ENCODE measurements around the gene SCIN.

The SCIN gene

DNA sequence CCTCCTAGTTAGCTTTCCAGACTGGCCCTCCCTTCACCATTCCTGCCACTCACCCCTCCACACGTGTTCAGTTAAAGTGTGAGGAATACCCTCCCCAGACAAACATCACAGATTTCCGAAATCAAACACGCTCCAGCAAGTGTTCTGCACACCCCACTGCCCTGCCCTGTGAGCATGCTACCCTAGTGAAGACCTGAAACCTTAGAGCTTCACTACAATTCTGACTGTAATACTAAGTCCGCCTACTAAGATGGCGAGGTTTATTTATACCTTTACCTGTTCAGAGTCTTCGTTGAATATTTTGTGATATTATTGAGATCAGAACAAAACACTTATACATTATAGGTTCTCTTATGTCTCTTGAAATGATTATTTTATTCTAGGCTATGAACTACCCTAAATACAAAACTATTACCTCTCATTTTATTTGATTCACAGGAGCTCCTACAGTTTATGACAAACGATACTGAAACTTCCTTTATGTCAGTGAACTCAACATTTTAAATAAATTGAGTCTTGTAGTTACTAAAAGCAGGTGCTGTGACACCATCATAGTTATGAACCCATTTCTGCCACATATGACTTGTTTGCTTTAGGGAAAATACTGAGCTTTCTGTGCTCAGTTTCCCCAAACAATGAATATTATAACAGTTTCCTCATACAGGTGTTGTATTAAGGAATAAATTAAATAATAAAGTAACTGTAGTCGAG is 8.6 kb downstream of the SCIN start:
- DNase-seq (ENCODE audit: low read depth), result no peak
- TF ChIP-seq, protein P1, sequence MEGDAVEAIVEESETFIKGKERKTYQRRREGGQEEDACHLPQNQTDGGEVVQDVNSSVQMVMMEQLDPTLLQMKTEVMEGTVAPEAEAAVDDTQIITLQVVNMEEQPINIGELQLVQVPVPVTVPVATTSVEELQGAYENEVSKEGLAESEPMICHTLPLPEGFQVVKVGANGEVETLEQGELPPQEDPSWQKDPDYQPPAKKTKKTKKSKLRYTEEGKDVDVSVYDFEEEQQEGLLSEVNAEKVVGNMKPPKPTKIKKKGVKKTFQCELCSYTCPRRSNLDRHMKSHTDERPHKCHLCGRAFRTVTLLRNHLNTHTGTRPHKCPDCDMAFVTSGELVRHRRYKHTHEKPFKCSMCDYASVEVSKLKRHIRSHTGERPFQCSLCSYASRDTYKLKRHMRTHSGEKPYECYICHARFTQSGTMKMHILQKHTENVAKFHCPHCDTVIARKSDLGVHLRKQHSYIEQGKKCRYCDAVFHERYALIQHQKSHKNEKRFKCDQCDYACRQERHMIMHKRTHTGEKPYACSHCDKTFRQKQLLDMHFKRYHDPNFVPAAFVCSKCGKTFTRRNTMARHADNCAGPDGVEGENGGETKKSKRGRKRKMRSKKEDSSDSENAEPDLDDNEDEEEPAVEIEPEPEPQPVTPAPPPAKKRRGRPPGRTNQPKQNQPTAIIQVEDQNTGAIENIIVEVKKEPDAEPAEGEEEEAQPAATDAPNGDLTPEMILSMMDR (IDR thresholded peaks at IDR 0.05; ENCODE audit: control insufficient read depth, insufficient read depth, low read depth, low read length, missing control alignments), result no peak
- no peak overlapping the region for H3K4me3 ChIP-seq (ENCODE audit: control insufficient read depth, low read depth, low read length)

DNA sequence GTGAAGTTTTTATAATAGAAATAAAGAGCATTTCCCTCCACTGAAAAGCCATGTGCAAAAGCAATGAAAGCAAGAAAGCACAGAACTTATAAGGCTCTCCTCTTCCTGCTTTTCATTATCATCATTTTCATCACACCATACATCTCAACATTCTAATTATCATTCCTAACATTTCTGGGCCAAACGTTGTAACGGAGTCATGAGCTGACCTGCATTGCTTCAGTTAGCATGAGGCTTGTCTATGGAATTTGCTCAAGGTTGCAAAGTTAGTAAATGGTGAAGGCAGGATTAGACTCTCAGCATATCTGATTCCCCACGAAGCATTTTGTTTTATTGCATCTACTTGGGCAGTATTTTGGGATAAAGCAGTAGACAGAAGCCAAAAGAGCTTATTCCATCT is 11.4 kb downstream of the SCIN start:
- peak; percentile 24 for DNase-seq (ENCODE audit: low read depth)
- H3K4me3 ChIP-seq (ENCODE audit: control insufficient read depth, low read depth, low read length), result no peak overlapping the region

DNA sequence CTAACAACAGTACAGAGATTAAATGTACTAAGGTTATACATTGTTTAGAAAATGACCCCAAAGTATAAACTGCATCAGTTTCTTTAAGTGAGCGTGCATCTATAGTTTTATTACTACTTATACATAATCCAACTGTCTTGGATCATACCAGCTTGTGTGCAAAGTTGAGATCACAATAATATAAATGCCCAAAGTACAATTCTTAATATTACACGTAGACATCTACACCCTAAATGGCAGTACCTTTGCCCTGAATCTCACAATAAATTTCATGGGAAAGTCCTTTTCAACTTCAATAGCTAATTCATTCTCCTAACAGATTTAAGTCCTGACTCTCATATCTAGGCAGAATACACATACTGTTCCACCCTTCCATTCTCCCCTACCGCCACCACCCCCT is 11.8 kb downstream of the SCIN start:
- TF ChIP-seq, protein P1 (IDR thresholded peaks at IDR 0.05; ENCODE audit: control insufficient read depth, insufficient read depth, low read depth, low read length, missing control alignments), result no peak
- no peak for DNase-seq (ENCODE audit: low read depth)
- no peak overlapping the region for H3K4me3 ChIP-seq (ENCODE audit: control insufficient read depth, low read depth, low read length)

More for the DNA sequence above, 11.4 kb downstream of the SCIN start:
- TF ChIP-seq, protein P1 (IDR thresholded peaks at IDR 0.05; ENCODE audit: control insufficient read depth, insufficient read depth, low read depth, low read length, missing control alignments), result no peak

DNA sequence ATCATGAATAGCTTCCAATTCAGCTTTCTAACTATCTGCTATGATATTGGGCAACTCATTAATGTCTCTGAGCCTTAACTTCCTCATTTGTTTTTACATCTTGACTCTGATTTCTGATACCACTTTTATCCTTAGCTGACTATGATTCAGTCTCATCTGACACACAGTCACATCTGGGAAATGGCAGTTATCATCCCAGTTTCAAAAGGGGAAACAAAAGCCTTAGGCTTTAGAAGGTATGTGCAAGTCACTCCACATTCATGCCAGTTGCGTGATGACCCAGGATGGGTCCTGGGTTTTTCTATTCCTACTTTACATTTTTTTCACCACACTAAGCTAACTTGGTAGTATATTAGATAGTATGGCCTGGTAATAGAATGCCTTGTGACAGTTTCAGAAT is 12.7 kb downstream of the SCIN start:
- no peak overlapping the region for H3K4me3 ChIP-seq (ENCODE audit: control insufficient read depth, low read depth, low read length)
- no peak for DNase-seq (ENCODE audit: low read depth)
- TF ChIP-seq, protein P1 (IDR thresholded peaks at IDR 0.05; ENCODE audit: control insufficient read depth, insufficient read depth, low read depth, low read length, missing control alignments), result no peak

DNA sequence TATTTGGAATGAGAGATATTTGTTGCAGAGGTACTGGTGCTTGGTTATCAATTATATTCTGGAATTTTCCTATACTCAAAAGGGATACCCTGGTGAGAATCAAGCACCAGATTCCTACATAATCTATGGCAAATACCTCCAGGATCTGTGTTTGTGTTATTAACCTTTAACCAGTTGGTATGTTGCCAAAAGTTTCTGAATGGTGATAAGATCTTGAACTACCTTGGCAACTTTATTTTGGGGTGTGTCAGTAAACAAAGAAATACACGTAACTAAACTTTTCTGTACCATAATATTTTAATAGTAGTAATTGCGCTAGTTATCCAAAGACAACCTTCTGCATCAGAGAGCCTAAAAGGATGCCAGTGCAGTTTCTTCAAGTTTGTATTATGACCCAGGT is 13.4 kb downstream of the SCIN start:
- no peak for DNase-seq (ENCODE audit: low read depth)
- H3K4me3 ChIP-seq (ENCODE audit: control insufficient read depth, low read depth, low read length), result no peak overlapping the region
- TF ChIP-seq, protein P1 (IDR thresholded peaks at IDR 0.05; ENCODE audit: control insufficient read depth, insufficient read depth, low read depth, low read length, missing control alignments), result no peak

DNA sequence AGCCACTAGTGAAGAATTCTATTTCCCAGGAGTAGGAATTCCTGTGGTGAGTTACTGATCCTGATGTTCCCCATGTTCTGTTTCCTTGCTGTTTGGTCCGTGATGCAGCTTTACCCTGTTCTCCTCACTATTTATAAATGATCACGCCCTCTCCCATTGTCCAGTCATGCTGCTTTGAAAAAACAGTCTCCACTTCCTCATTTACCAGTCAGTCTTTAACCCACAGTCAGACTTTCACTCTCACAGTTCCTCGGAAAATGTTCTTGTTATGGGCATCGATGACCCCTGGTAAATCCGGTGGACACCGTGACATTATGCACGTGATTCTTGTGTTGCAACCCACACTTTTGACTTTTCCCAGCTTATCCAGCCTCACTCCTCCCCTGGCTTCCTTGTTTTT is 14.4 kb downstream of the SCIN start:
- no peak for DNase-seq (ENCODE audit: low read depth)

More for the DNA sequence above, 14.4 kb downstream of the SCIN start:
- TF ChIP-seq, protein P1 (IDR thresholded peaks at IDR 0.05; ENCODE audit: control insufficient read depth, insufficient read depth, low read depth, low read length, missing control alignments), result no peak
- H3K4me3 ChIP-seq (ENCODE audit: control insufficient read depth, low read depth, low read length), result no peak overlapping the region
